Colon (tissue), 2 donors: ENCODE results near the gene ASXL2.
"Not testable (repeated sequence)": the region's sequence is repeated elsewhere in the genome, so short reads cannot be mapped to it uniquely, and the experiment has no call there.

Experiments
- FAIRE-seq: peaks from 2 replicates; lab custom pipeline; 2012; peaks lifted over from hg19 to GRCh38; lab: Jason Lieb, UNC
- donor health status: control.
- donor health status: control.

ASXL2 gene

GRCh38 chr2:25891672-25892071, 13.4 kb upstream of the ASXL2 start:
- no peak for FAIRE-seq

DNA sequence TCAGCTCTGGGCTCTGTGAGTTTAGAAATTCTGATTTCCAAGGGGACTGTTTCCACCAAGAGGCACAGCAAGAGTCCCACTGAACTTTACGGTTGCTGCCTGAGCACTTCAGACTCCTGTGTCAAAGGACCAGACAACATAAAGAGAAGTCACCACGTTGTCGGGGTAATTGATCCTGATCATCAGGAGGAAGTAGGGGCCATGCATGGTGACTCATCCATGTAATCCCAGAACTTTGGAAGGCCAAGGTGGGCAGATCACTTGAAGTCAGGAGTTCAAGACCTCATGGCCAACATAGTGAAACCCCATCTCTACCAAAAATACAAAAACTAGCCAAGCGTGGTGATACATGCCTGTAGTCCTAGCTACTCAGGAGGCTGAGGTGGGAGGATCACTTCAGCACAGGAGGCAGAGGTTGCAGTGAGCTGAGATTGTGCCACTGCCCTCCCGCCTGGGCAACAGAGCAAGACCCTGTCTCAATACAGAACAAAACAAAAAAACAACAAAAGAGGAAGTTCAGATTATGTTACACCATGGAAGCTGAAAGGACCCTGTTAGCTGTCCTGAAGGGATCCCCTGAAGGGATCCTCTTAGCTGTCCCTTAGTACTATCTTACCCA, 9.4 kb upstream of the ASXL2 start:
- no peak for FAIRE-seq

DNA sequence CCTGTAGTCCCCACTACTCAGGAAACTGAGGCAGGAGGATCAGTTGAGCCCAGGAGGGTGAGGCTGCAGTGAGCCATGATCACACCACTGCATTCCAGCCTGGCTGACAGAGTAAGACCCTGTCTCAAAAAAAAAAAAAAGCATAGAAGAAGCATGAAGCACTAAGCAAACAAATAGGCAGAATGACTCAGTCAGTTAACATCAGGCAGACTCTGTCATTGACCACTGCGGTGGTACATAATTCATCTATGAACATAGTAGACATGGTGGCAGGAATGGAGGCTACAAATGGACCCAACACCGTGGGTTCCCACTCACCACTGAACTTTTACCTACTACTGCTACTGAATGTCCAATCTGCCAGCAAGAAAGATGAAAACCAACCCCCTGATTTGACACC, 7.6 kb upstream of the ASXL2 start:
- FAIRE-seq = no peak

DNA sequence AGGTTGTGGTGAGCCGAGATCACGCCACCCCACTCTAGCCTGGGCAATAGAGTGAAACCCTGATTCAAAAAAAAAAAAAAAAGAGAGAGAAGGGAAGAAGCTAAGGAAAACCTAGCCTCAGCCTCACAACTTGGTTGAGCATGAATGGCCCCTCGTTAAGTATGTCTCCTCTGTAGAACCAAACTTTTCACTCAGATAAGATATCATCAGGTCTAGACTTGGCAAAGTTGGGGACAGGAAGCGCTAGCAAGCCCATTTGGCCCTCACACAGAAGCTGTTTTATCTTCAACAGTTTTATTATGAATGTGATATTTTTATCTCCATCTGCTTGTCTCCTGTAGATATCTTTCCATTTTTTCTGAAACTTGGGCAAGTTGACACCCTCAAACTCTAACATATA, 3.5 kb upstream of the ASXL2 start:
- FAIRE-seq = no peak

GRCh38 chr2:25879133-25879730, 945 bp upstream of the ASXL2 start:
- no peak for FAIRE-seq

- FAIRE-seq = no peak
Observed at GRCh38 chr2:25877431-25878360, 591 bp downstream of the ASXL2 start.

DNA sequence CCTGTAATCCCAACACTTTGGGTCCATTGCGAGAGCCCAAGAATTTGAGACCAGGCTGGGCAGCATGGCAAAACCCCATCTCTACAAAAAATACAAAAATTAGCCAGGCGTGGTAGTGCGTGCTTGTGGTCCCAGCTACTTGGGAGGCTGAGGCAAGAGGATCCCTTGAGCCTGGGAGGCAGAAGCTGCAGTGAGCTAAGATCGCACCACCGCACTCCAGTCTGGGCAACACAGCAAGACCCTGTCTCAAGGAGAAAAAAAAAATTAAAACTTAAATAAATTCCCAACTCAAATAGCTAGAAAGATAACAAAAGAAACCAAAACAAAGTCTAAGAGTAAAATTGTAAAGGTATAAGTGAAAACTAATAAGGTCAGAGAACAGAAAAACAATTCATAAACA, 6.2 kb downstream of the ASXL2 start:
- FAIRE-seq = no peak

GRCh38 chr2:25867396-25868003, 10.8 kb downstream of the ASXL2 start:
- no peak for FAIRE-seq

DNA sequence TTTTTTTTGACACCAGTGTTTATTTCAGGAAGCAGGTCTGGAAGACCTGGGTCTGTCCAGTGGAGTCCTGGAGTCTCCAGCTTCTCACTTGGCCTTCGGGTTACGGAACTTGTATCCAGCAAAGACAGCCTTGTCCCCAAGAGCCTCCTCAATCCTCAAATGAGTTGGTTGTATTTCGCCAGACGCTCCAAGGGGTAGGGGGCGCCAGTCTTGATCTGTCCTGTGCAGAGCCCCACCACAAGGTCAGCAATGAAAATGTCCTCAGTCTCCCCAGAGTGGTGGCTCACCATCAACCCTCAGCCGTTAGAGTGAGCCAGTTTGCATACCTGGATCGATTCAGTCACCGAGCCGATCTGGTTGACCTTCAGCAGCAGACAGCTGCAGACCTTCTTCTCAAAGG, 21.9 kb downstream of the ASXL2 start:
- no peak for FAIRE-seq

DNA sequence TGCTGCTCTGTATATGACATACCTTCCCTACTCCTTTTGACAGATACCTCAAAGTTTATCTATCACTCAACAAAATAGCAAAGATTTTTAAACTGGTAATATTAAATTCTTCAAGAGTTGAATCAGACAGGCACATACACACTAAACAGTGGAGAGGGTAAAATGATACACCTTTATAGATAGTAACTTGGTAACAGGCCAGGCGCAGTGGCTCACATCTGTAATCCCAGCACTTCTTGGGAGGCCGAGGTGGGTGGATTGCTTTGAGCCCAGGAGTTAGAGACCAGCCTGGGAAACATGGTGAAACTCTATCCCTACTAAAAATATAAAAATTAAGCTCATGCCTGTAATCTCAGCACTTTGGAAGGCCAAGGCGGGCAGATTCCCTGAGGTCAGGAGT, 23.2 kb downstream of the ASXL2 start:
- no peak for FAIRE-seq

DNA sequence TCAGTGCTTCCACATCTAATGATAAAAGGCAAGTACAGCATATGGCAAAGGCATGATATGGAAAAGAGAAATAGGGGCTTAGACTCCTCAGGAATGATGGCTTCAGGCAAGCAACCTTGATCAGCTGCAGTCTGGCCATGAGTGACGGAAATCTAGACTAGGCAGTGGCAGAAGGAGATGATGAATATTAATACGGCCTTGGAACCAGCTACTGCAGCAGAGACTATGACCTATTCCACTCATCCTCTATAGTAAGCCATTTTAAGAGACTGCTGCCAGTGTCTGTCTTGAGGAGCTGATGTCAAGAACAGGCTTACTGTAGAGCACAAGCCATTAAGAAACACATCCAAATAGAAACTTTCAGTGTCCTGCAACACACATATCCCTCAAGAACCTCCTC, 23.7 kb downstream of the ASXL2 start:
- FAIRE-seq = no peak

DNA sequence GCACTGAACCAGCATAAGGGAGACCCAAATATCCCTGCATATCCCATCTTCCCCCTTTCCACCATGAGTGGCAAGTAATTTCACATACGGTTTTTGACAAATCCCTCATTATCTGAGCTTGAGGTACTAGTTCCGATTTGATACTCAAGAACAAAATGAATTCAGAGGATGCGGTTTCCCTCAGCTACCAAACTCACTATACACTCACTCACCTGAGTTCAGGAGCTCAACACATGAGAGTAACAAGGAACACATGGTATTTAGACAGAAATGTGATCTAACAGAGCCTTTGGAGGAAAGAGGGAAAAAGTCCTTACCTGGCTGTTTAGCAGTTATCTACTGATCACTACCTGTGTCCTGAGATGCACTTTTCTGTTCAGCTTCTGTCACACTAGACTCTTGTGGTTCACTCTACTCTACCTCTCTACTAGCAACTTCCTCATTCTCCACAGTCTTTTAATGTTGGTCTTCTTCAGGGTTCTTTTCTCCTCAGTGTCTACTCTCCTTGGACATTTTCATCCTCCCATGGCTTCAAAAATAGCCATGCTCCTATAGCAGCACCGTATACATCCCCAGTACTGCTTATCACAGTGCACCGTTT, 25.1 kb downstream of the ASXL2 start:
- no peak for FAIRE-seq

GRCh38 chr2:25851740-25852503, 26.4 kb downstream of the ASXL2 start:
- FAIRE-seq = peak; percentile 69

DNA sequence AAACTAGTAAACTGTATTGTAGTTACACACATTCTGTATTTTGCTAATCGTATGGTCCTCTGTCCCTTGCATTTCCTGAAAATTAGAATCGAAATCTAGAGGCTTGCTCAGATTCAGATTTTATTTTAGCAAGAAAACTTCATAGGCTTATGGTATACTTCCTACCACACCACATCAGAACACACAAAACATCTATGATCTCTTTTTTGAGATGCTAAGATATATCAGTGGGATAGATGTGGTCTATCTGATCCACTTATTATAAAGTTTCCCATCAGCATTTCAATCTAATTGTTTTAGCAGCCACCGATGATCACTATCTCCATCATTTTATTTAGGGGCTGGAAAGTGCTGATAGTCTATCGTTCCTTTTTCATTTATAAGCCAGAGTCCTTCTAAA, 27.9 kb downstream of the ASXL2 start:
- FAIRE-seq = not testable (repeated sequence)

- FAIRE-seq = not testable (repeated sequence)
Observed at GRCh38 chr2:25849350-25849749, 28.9 kb downstream of the ASXL2 start.

GRCh38 chr2:25845843-25846505, 32.3 kb downstream of the ASXL2 start:
- no peak for FAIRE-seq

- no peak for FAIRE-seq
Observed at GRCh38 chr2:25844089-25844488, 34.2 kb downstream of the ASXL2 start.

- FAIRE-seq = no peak
Observed at GRCh38 chr2:25842155-25842554, 36.1 kb downstream of the ASXL2 start.

DNA sequence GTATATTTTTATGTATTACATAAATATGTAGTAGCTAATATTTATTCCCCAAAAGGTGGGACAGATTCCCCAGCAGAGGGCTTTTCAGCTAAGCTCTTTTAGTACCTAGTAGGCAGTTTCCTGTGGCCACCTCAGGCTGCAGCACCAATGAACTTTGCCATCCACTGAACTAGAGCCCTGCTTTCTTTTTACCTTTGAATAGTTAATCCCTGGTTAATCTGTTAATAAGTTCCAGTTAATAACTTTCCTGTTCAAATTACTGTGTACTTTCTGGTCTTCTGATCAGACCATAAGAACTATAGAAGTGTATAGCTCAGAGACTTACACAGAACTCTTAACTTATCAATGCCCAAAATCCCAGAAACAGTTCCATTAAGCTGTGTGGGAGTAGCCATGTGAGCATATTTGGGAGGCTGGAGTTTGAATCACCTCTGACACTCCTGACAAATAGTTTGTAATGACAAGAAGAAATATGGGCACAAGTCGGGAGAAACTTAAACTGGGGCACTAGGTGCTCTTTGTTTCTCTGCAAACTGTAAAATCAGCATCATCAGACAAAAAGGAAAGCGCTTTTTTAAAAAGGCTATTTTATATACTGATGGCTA, 40.0 kb downstream of the ASXL2 start:
- no peak for FAIRE-seq

GRCh38 chr2:25835906-25836305, 42.4 kb downstream of the ASXL2 start:
- FAIRE-seq = no peak

DNA sequence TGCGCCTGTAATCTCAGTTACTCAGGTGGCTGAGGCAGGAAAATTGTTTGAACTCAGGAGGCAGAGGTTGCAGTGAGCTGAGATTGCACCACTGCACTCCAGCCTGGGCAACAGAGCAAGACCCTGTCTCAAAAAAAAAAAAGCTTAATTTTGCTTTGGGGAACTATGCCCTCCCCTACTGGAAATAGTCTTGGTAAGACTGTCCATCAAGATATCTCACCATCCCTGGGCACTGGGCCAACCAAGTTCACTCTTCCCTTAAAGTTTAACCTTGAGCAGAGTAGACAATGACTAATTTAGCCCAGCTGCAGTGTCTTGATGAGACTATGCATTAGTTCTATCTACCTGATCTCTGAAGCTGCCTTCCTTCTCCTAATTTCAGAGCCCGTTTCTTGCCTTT, 44.7 kb downstream of the ASXL2 start:
- no peak for FAIRE-seq
